Hematopoietic multipotent progenitor cell treated with erythropoietin and hydrocortisone succinate and interleukin-3 and kit ligand, for 17 days (in vitro differentiated cells): ENCODE measurements around the gene ANGPTL2.

Source experiments
- DNase-seq: peaks from one replicate; pipeline ENCODE4 v3.0.0-alpha.2; 2015; ENCODE audit warnings: low spot score

ANGPTL2 gene

DNA sequence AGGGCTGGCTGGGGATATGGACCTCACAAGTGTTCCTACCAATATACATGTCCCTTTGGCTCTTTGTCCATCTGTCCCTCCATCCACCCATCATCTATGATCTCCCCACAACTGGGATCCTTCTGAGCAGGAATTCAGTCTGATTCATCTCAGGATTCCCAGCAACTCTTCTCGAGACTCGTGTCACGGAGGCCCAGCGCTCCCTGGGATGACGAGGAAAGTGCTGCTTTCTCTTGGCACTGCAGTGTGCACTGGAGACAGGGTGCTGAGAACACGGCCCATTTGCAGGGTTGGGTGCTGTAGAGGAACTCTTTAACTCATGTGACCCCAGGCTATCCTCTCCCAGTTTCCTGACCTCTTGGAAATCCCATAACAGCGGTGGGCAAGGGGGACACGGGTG lies 72.9 kb downstream of the ANGPTL2 start:
- no peak for DNase-seq

DNA sequence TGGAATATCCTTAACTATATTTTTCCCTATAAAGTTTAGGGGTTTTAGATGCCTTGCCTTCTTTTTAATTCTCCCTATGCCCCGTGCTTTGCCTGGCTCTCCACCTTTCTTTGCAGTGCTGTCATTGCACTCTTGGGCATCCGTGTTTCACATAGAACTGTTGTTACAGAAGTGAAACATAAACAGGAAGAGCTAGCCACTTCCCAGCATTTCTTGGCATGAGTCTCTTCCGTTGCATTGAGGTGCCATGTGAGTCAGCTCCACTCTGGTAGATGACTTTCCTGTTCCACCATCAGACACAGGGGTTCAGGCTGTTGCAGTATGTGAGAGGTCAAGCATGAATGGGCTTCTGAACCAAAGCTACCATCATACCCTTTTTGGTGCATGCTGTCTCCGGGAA lies 73.4 kb downstream of the ANGPTL2 start:
- DNase-seq, result no peak

DNA sequence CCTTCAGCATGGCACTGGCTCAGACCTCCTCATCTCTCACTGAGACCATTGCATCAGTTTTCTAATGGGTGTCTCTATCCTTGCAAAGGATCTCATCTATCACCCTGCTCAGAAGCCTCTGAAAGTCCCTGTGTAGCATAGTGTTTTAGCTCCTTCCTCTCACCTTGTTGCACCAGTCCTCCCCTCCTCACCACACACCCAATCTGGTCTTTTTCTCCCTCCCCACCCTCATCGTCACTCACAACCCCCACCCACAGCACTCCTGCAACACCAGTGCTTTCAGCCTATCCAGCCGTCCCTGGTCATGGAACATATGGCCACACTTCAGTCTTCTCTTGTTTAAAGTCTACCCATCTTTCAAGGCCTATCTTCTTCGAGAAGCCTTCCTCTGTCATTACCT lies 74.5 kb downstream of the ANGPTL2 start:
- DNase-seq, result no peak

DNA sequence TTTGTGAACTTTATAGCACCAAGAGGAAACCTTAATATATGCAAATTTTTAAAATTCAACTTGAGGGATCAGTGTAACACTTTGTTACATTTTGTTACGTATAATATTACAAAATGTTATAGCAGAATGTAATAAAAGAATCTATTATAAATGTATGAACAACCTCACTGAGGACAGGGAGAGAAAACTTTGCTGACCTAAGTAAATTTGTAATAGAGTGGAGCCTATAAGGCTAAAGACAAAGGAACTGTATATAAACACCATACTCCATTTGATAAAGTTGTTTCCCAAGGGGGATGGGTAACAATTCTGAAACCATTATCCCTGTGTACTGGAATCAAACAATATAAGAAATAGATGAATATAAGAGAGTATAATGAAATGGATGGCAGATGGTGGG lies 77.3 kb downstream of the ANGPTL2 start:
- DNase-seq, result no peak

DNA sequence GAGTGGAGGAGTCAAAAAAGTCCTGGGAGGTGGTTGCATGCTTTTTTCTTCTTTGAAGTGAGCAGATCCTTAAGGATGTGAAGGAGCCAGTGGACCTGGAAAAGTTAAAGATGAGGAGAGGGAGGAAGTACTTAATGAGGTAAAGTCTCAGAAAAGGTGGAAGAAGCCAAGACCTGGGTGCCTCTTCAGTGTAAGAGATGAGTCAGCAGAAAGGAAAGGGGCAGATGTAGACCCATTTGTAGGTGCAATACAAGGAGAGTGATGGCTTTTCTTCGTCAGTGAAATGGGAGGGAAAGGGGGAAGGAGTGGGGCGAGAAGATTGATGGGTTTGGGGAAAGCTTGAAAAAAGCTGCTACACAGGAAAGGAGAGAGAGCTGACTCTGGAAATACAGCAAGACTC lies 82.9 kb downstream of the ANGPTL2 start:
- DNase-seq, result no peak

DNA sequence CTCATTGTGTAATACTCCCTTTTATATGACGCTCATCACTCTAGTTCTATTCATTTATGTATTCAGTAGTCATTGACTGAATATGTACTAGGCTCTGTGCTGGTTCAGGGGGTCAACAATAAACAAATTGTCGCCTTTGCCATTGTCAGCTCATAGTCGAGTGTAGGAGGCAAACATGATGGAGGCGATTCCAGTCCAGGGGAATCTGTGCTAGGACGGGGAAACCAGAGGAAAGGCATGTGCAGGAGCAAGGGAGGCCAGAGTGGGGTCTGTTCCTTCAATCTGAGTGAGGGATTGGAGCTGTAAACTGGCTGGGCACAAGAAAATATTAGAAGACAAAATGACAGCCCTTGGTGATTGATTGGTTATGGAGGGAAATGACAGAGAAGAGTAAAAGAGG lies 83.9 kb downstream of the ANGPTL2 start:
- DNase-seq, result no peak
